ENCODE data around the gene HSD11B1L.
"Not testable (repeated sequence)": the region's sequence is repeated elsewhere in the genome, so short reads cannot be mapped to it uniquely, and the experiment has no call there.

The HSD11B1L gene

DNA sequence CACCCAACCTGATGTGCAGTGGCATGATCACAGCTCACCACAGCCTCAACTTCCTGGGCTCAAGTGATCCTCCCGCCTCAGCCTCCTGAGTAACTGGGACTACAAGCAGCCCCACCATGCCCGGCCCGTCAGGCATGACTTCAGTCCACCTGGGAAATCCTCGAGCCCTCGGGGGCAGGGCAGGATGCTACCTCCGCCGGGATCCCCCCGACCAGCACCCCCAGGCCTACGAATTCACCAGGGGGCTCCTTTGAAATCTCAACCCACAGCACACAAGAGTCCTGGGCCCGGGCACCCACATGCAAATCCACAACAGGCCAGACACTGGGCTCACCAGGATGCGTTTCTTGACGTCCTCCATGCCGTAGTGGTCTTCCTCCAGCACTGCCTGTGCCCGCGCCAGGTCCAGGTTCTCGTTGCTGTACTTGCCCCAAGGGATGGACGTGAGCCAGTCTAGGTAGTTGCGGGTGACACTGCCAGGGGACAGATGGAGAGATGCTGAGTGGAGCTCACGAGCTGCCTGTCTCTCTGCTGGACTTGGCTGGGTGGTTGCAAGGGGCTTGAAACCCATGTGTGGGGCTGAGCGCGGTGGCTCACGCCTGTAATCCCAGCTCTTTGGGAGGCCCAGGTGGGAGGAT lies 19.7 kb downstream of the HSD11B1L start:
- DNase-seq (ENCODE audit: low read depth), result no peak

DNA sequence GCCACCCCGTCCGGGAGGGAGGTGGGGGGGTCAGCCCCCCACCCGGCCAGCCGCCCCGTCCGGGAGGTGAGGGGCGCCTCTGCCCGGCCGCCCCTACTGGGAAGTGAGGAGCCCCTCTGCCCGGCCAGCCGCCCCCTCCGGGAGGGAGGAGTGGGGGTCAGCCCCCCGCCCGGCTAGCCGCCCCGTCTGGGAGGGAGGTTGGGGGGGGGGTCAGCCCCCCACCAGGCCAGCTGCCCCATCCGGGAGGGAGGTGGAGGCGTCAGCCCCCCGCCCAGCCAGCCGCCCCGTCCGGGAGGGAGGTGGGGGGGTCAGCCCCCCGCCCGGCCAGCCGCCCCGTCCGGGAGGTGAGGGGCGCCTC lies 21.2 kb downstream of the HSD11B1L start:
- not testable (repeated sequence) for DNase-seq (ENCODE audit: low read depth)

DNA sequence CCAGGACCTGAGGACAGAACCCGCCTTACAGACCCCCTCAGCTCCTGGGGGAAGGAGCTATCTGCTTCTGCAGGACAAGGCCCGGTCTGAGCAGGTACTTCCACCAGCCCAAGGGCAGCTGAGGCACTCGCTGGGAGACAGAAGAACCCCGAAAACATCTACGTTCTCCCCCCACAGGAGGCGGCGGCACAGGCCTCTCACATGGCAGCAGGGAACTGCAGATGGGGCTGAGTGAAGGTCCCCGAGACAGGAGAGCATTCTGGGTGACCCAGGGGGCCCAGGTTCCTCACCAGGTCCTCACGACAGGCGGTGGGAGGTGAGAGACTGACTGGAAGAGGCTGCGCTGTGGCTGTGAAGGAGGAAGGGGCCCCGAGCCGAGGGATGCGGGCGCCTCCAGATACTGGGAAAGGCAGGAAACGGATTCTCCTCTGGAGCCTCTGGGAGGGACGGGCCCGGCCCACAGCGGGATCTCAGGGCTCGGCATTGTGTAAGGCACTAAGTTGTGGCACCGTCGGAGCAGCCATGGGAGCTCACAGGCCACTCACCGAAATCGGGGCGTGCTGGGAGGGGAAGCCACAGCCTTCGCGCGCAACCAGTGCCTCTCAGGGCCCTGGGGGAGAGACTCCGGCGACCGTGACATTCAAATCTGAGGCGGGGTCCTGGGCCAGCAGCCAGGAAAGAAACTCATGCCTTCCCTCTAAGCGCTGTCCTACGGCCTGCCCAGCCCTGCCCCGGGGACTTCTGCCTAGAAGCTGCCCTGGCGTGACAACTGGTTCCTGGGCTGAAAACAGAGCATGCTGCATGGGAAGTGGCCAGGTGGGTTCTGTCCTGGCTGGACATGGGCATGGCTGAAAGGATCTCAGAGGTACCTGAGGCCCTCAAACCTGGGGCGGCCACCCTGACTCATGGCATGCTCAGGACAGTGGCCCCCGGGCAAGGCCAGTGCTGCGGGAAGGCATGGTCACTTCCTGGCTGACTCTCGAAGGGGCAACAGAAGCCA lies 23.3 kb downstream of the HSD11B1L start:
- no peak for DNase-seq (ENCODE audit: low read depth)

DNA sequence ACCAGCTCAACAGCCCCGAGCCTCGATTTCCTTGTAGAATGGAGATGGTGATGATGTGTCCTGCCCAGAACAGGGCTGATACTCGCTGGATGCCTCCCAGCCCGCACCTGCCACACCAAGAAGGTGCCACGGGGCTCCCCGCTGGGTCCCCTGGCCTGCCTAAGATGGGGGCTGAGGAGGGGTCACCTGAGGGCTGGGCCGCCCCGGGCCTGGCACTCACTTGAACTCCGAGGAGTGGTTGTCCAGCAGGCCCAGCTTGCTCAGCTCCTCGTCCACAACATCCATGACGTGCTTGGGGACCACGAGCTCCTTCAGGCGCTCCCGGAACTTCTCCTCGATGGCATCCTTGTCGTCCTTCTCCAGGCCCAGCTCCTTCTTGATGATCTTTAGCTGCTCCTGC lies 24.7 kb downstream of the HSD11B1L start:
- no peak for DNase-seq (ENCODE audit: low read depth)

DNA sequence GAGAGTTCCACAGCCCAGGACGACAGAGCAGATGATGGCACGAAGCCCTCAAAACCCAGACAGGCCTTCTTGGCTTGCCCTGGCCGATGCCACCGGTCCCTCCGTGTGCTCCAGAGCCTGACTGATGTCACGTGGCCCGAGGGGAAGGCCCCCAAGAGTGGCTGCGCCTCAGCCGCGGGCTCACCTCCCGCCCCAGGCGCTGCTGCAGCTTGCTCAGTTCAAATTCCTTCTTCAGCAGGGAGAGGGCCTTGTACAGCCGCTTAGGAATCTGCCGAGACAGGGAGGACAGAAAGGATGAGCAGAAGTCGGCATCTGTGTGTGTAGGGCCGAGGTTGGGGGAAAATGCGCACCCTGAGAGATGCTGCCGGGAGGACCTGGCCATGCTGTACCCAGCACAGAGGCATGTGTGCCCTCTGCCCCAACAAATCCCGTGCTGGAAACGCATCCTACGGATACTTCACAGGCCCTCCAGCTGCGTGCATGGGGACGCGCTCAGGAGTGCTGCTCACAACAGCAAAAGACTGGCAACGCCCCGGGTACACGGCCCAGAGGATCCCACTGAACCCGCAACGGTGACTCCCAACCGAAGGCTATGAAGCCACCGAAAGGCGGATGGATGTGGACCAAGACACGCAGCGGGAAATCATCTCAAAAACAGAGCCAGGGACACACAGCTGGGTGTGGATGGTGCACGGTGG lies 26.2 kb downstream of the HSD11B1L start:
- no peak for DNase-seq (ENCODE audit: low read depth)

DNA sequence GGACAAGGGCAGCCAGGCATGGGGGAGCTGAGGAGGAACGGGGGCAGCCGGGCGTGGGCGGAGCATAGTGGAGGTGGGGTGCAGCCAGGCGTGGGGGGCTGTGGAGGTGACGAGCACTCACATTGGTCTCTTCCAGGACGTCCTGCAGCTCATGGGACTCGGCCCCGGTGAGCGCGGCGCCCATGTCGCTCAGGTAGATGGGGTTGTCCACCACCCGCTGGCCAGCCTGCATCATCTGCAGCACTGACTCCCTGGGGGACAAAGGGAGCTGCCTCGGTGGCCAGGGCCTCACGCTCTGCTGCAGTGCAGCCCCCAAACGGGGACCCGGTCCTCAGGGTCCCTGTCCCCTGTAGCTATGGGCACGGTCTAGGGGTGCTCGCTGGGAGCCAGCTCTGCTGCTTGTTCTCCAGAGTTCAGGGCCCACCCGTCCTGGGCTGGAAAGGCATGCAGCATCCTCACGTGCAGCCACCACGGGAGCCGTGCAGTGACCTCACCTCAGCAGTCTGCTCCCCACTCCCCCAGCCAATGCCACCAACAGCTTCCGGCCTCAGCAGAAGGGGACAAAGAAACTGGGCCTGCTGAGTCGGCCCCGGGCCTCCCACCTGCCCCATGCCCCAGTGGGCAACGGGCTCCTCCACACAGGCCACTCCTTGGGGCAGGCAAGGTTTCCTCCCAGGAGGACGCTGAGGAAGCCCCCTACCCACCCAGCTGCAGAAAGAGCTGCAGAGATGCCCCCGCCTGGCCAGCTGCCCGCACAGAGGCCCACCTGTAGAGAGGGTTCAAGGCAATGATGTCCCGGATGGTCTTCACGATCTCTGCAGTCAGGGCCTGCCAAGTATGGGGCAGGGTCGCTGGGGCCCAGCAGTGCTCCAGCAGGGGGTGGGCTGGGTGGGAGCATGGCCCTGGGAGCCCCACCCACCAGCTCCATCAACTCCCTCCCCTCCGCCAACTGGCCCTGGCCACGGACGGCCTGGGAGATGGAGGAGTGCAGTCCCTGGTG lies 27.0 kb downstream of the HSD11B1L start:
- no peak for DNase-seq (ENCODE audit: low read depth)

DNA sequence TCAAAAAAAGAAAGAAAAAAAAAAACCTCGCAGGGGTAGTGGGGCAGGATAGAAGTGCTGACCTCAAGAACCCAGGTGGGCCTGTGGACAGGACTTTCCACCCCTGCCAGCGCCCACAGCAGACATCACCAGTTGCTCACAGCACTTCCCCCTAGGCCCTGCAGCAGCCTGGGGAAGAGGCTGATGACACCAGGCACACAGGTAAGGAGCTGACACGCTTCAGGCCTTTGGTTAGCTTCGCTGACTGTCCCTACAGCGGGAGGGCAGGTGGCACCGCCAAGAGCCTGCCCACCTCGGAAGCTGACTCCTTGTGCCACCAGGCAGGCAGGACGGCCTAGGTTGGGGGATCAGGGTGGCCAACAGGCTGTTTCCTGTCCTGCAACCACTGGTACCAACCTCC lies 30.2 kb downstream of the HSD11B1L start:
- DNase-seq (ENCODE audit: low read depth), result no peak

DNA sequence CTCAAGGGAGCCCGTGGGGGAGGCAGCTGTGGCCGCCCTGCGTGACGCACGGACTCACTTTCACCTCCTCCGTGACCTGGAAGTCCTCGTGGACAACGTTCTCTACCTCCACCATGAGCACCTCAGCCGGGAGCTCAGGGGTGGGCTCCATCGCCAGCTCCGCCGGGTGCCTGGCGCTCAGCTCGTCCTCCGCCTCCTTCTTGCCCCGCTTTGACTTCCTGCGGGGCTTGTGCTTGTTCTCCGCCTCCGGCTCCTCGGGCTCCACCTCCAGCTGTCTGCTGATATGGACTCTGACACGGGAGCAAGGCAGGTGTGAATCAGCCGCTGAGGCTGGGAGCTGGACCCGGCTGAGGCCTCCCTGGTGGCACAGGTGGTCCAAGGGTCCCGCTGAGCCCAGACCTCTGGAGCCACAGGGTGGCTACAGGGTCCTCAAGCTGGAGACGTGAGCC lies 30.9 kb downstream of the HSD11B1L start:
- DNase-seq (ENCODE audit: low read depth), result no peak

DNA sequence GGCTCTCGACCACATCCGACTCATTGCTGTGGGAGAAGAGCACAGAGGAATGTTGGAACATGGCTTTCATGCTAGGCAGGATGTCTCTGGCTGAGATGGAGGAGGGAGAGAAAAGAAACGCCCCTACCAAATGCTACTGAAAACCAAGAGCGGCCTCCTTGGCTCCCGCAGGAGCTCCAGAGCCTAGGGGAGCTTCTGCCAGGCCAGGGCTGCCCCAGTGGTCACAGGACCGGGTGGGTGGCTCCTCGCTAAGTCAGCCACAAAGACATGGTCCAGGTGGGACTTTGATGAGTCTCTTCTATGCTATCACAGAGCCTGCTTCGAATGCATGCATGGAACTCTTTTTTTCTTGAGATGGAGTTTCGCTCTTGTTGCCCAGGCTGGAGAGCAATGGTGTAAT lies 32.4 kb downstream of the HSD11B1L start:
- no peak for DNase-seq (ENCODE audit: low read depth)

DNA sequence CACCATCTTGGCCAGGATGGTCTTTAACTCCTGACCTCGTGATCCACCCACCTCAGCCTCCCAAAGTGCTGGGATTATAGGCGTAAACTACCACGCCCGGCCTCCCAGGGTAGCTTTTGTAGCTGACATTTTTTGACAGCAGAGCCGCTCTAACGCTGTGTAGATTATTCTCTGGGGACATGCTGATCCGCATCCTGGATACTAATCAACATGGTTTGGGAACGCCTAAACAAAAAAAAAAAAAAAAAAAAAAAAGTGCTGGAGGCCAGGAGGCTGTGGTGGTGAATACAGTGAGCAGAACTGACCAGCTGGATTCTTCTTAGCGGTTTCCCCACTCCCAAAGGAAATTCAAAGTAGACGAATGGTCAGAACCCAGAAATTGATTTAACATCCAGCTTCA lies 34.0 kb downstream of the HSD11B1L start:
- no peak for DNase-seq (ENCODE audit: low read depth)

DNA sequence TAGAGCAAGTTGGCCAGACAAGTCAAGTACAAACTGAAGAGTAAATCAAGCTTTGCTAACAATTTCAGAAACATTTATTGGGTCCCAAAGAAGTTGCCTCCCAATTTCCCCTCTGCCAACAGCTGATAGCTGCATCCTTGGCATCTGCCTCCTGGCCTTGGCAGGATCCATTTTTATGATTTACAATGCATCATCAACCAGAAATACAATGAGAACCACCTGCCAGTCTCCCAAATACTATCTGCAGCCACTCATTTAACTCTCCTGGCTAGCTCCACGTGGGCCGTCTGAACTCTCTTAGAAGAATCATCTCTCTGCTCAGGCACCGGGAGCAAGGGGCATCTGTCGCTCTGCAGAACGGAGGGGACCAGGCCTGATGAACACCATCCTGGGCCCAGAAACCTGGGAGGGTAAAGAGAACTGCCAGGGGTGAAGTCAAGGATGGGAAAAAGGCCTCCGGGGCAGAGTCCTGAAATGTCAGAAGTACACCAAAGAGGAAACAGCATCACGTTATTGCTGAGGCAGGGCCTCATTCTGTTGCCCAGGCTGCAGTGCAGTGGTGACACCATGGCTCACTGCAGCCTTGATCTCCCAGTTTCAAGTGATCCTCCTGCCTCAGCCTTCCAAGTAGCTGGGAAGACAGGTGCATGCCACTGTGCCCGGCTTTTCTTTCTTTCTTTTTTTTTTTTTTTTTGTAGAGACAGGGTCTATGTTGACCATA lies 36.5 kb downstream of the HSD11B1L start:
- no peak for DNase-seq (ENCODE audit: low read depth)

DNA sequence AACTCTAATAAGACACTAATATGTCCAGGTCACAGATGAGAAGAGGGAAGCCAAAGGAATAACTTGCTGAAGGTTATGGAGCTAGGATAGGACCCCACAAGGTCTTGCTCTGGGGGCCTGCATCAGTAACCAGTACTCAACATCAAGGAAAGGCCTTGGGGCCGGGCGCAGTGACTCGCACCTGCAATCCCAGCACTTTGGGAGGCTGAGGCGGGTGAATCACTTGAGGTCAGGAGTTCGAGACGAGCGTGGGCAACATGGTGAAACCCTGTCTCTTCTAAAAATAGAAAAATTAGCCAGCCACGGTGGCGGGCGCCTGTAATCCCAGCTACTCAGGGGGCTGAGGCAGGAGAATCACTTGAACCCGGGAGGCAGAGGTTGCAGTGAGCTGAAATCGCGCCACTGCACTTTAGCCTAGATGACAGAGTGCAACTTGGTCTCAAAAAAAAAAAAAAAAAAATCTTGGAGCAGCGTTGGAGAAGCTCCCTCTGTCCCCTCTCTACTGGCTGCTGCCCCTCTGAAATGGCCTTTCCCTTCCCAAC lies 37.3 kb downstream of the HSD11B1L start:
- DNase-seq (ENCODE audit: low read depth), result no peak

DNA sequence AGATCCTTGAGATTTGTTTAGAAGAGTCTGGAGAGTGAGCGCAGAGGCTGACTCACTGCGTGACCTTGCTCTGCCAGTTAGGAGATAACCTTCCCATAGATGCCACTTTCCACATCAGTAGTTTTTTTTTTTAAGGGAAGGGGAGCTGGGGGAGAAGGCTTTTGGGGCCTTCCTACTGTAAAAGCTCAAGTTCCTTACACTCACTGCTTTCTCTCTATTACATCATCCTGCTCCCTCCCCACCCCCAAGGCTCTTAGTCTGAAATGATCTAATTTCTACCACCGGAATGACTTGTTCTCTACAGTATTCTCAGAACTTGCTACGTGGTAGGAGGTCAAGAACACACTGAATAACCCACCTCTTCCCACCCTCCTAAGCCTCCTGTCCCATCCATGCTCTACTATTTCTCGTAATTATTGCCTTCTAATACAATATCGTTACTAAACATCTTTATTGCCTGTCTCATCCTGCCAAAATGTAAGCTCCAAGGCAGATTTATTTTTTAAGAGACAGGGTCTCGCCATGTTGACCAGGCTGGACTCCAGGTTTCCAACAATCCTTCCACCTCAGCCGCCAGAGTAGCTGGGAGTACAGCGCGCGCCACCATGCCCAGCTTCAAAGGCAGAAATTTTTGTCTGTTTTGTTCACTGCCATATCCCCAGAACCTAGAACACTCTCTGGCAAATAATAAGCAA lies 37.9 kb downstream of the HSD11B1L start:
- no peak for DNase-seq (ENCODE audit: low read depth)

DNA sequence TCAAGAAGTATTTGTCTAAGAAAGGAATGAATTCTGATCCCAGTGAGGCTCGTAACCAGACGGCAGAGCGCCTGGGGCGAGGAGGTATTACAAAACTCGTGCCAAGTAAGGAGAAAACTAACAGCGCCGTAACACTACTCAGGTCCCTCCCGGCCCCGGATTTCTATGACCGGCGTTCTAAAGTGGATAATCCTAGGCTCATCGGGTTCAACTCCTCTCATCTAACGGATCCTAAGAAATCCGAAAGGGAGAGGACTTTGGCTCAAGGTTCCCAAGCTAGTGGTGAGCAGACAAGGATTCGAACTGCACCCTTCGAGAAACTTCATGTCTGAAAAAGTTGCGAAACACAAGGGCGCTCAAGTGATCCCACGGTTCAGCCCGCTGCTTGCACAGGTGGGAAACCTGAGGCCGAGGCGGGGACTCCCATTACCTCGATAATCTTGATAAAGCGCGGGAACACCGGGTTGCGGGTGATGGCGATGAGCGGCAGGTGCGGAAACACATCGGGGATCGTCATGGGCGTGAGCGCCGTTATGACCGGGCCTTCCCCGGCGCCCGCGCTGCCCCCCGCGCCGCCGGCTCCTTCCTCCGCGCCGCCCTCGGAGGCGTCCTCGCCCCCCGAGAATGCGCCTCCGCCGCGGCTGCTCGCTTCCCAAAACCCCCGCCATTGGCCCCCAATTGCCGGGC lies 38.6 kb downstream of the HSD11B1L start:
- DNase-seq (ENCODE audit: low read depth), result no peak

DNA sequence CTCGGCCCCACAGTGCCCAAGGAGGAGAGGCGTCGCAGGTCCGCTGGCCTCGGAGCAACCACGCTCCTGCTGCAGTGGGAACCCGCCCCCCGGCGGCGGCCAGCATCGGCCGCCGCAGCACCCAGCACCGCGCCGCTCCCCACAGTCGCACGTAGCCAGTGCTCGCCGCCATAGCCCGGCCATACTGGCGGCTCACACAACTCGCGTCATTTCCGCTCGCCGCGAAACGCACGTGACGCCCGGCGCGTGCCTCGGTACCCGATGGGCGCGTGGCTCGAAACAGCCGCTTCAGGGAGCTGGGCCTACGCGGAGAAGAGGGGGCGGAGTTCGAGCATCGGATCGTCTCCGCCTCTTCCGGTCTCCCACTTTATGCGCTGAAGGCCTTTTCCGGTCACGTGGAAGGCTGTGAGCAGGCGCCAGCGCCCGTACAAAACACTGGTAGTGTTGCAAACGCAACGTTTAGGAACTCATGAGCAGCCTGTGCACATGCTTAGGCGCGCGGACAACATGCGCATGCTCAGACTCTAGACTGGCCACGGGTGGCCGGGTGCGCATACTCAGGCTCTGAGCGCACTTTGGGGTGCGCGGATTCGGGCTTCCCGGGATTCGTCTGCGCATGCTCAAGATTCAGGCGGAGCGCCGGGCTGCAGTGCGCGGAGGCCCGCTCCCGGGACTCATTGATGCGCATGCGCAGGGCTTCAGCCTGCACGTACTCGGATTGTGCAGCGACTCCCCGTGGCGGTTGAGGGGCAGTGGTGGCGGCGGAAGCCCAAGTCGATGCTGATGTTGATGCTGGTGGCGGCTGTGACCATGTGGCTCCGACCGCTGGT lies 39.3 kb downstream of the HSD11B1L start, which contains the start of the genes CATSPERD and LONP1:
TSS of gene CATSPERD (plus strand) at position 677 of the 830 bp plus-strand sequence. CDS start at position 778, 101 bp downstream.
TSS of gene LONP1 (minus strand) at position 186 of the 830 bp plus-strand sequence. CDS start at position 172, 14 bp downstream.
- DNase-seq (ENCODE audit: low read depth), result peak; percentile 93

DNA sequence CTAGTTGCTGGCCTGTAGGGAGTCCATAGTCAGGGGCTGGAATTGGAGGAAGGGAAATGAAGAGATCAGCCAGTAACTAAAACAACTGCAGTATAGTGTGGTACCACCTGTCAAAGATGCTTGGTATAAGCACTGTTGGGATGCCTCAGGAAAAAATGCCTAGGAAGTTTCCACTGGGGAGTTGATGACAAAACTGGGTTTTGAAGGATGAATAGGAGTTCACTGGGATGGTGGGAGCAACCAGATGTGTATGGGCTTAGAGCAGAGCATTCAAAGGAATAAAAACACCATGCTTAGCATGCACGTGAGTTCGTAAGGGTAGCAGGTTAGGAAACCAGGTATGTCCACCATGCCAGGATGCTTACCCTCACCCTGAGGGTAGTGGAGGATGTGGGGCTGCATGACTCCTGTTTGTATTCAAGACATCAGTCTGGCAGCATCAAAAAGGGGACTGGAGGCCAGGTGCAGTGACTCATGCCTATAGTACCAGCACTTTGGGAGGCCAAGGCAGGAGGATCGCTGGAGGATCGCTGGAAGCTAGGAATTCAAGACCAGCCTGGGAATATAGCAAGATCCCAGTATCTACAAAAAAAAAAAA lies 46.7 kb downstream of the HSD11B1L start:
- DNase-seq (ENCODE audit: low read depth), result no peak

DNA sequence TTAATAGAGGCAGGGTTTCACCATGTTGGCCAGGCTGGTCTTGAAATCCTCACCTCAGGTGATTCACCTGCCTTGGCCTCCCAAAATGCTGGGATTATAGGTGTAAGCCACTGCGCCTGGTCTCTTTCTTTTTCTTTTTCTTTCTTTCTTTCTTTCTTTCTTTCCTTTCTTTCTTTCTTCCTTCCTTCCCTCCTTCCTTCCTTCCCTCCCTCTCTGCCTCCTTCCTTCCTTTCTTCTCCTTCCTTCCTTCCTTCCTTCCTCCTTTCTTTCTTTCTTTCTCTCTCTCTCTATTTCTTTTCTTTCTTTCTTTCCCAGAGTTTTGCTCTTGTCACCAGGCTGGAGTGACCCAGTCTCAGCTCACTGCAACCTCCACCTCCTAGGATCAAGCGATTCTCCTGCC lies 52.3 kb downstream of the HSD11B1L start:
- not testable (repeated sequence) for DNase-seq (ENCODE audit: low read depth)

Measured in stimulated activated CD8-positive, alpha-beta memory T cell treated with anti-CD3 and anti-CD28 coated beads, Interleukin-15, amount 100 ng/mL, for 1 hour (primary cell).